Heart right ventricle (tissue), 16 donors: ENCODE results near the gene PIK3R2. TPM values are rescaled to one million over a fixed set of nuclear protein-coding genes. Genes with fewer than 3 reads are reported as not detected.

Experiments
- ATAC-seq, 8 donors: fragments of 200-7000 bp; cut with Tn5 transposase; one replicate each; pipeline ENCODE4 v1.9.1; 2020; ENCODE audit warnings: mild to moderate bottlenecking in 8 of 8, moderate library complexity in 8 of 8, moderate number of reproducible peaks in 1 of 8
- DNase-seq, 2 donors: peaks; one replicate each; pipeline ENCODE4 v3.0.0-alpha.2; 2020
- H3K27ac ChIP-seq, 10 donors: fragments of 200-600 bp; sonication (generic) in 2 of 10; one replicate each; pipeline versions ENCODE4 v1.5.0 to v1.8.0; 2020 to 2022; ENCODE audit warnings: mild to moderate bottlenecking in 3 of 10
- H3K27me3 ChIP-seq, 7 donors: fragments of 200-600 bp; one replicate each; pipeline ENCODE4 v1.8.0; 2021 to 2022; ENCODE audit warnings: mild to moderate bottlenecking in 2 of 7
- H3K36me3 ChIP-seq, 9 donors: fragments of 200-600 bp; sonication (generic) in 1 of 9; one replicate each; pipeline versions ENCODE4 v1.5.0 to v1.8.0; 2020 to 2022; ENCODE audit warnings: mild to moderate bottlenecking in 2 of 9
- H3K4me1 ChIP-seq, 9 donors: fragments of 200-600 bp; sonication (generic) in 1 of 9; one replicate each; pipeline versions ENCODE4 v1.5.0 to v1.8.0; 2020 to 2022; ENCODE audit warnings: mild to moderate bottlenecking in 4 of 9
- H3K4me3 ChIP-seq, 10 donors: fragments of 200-600 bp; sonication (generic) in 2 of 10; one replicate each; pipeline versions ENCODE4 v1.5.0 to v1.8.0; 2020 to 2022; ENCODE audit warnings: mild to moderate bottlenecking in 7 of 10, moderate library complexity in 2 of 10
- H3K9me3 ChIP-seq, 11 donors: fragments of 200-600 bp in 10 of 11; sonication (generic) in 2 of 11; one replicate each; pipeline versions ENCODE4 v1.5.0 to v1.8.0; 2013 to 2022; ENCODE audit warnings: mild to moderate bottlenecking in 2 of 11, control low read depth in 1 of 11, moderate library complexity in 1 of 11
- CTCF ChIP-seq, 9 donors: fragments of 200-600 bp; sonication (generic) in 2 of 9; IDR thresholded peaks; one replicate each; pipeline versions ENCODE4 v1.5.0 to v1.8.0; 2021 to 2022; ENCODE audit warnings: antibody characterized with exemption in 9 of 9, mild to moderate bottlenecking in 5 of 9, moderate library complexity in 1 of 9
- WGBS, 2 donors: extraction: QIAGEN DNeasy Blood & Tissue Kit; methylation state at CpG; one replicate each; pipeline ENCODE4 v1.1.7; 2013; ENCODE audit warnings: inconsistent platforms in 1 of 2; 5-methylcytosine and 5-hydroxymethylcytosine counted together
- intact Hi-C, 10 donors: fragments of 100-400 bp; cut with DNase I; formaldehyde crosslinking; loops; one replicate each; pipeline versions ENCODE4 v1.11.1 to v1.14.2; 2022
- polyA plus RNA-seq, 2 donors: library from polyadenylated mRNA; stranded (reverse); fragments of 200-250 nt; gene quantifications; one replicate each; pipeline ENCODE4 v1.2.3, GENCODE V29; 2013
- total RNA-seq, 10 donors: library from RNA; stranded (reverse); fragmentation: NEBNext Ultra II Directional in 3 of 10; extraction: Animal tissue kit (Norgen Biotek cat#: 25700) in 3 of 10; gene quantifications; one replicate each; pipeline versions ENCODE4 v1.2.1 to v1.2.4, GENCODE V29; 2021 to 2023
- donor health status: Arrhythmogenic right ventricular cardiomyopathy.
- donor health status: ischemic (EF 13 %, LVEDD 7.1; RV severe dilation, severe dysfunction).
- donor health status: healthy with polysubstance abuse.
- donor health status: DM: no; HTN: yes; CAD: no.
- donor health status: DM: no; HTN: no; CAD: no.
- donor health status: ischemic (EF 25% LVEDD 6.9; RV normal size, moderate dysfunction).
- donor health status: ischemic (EF 25% LVEDD 5.7; RV mildly dilated, moderate dysfunction).
- donor health status: healthy.
- donor health status: DM: yes; HTN: yes; CAD: no.
- donor health status: Ischemic cardiomyopathy.
- donor health status: ischemic (EF 35%, LVEDD 5.7; RV mildly dilated, moderate dysfunction).
- donor health status: nonischemic (EF 11% LVEDD 7.7; RV severe dilation, severe dysfunction).
- donor health status: DM: yes; HTN: yes; CAD: no.
- donor health status: PGD.
- donor health status: ischemic (EF 29% LVEDD 5.4; RV normal size, mild dysfunction).
- donor health status: nonischemic (EF 23%, LVEDD 6.1; RV moderate dilation, normal function).

PIK3R2 gene
- total and polyA plus RNA-seq, 12 donors = 2.3 to 29.1 (median 21.7) TPM

GRCh38 chr19:18108897-18109296, 44.1 kb upstream of the PIK3R2 start:
- intact Hi-C loops = no loop called here
- peaks cover 5 to 53% (median 19%) of the 10 kb centered on the region in 9 donors for H3K4me1 ChIP-seq
- TF ChIP-seq CTCF (IDR thresholded peaks at IDR 0.05) = no peak
- H3K9me3 ChIP-seq = no peaks in the 10 kb centered on the region
- H3K27ac ChIP-seq = peak overlapping the region in 1 of 10 donors; percentile 94
- DNase-seq (no peak), ATAC-seq (no peak)
- peaks cover 0 to 3% (median 0%) of the 10 kb centered on the region in 9 donors for H3K36me3 ChIP-seq
- peaks cover 0 to 11% (median 0%) of the 10 kb centered on the region in 7 donors for H3K27me3 ChIP-seq
- WGBS, 2 donors = 78 to 88% methylated on average over 2 of the region's 2 CpGs
- H3K4me3 ChIP-seq = no peak overlapping the region

GRCh38 chr19:18109341-18109732, 43.6 kb upstream of the PIK3R2 start:
- no peak for TF ChIP-seq CTCF (IDR thresholded peaks at IDR 0.05)
- H3K9me3 ChIP-seq = no peaks in the 10 kb centered on the region
- WGBS, 2 donors = 63% methylated on average over 12 of the region's 12 CpGs
- H3K4me3 ChIP-seq = peak overlapping the region; percentile 44 to 73 (median 67)
- H3K27me3 ChIP-seq = peaks cover 0 to 11% (median 0%) of the 10 kb centered on the region in 7 donors
- peaks cover 5 to 50% (median 17%) of the 10 kb centered on the region in 9 donors for H3K4me1 ChIP-seq
- DNase-seq (no peak), ATAC-seq (no peak)
- intact Hi-C loops = no loop called here
- peaks cover 0 to 6% (median 0%) of the 10 kb centered on the region in 9 donors for H3K36me3 ChIP-seq
- H3K27ac ChIP-seq = peak overlapping the region in 8 of 10 donors; percentile 22 to 94 (median 62)

- DNase-seq (peak in 1 of 2 donors; percentile 69), ATAC-seq (peak; percentile 64 to 85 (median 68))
- H3K27me3 ChIP-seq = peaks cover 0 to 11% (median 0%) of the 10 kb centered on the region in 7 donors
- TF ChIP-seq CTCF (IDR thresholded peaks at IDR 0.05) = no peak
- H3K4me3 ChIP-seq = peak overlapping the region; percentile 44 to 73 (median 67)
- no peaks in the 10 kb centered on the region for H3K9me3 ChIP-seq
- H3K4me1 ChIP-seq = peaks cover 5 to 44% (median 13%) of the 10 kb centered on the region in 9 donors
- intact Hi-C loops = loop anchor here in 7 of 10 donors (5.0 to 10.0 kb wide), 6 partner anchors 52 to 215 kb away; partner anchors contain the start of gene LSM4 (in 1 of the 7)
- WGBS, 2 donors = 1 to 2% methylated on average over 83 to 90 of the region's 92 CpGs
- peak overlapping the region in 9 of 10 donors; percentile 22 to 94 (median 60) for H3K27ac ChIP-seq
- H3K36me3 ChIP-seq = peaks cover 0 to 6% (median 0%) of the 10 kb centered on the region in 9 donors
Observed at GRCh38 chr19:18109733-18110608, 43.0 kb upstream of the PIK3R2 start.

- DNase-seq (no peak), ATAC-seq (peak in 2 of 8 donors; percentile 2 to 5)
- no peak for TF ChIP-seq CTCF (IDR thresholded peaks at IDR 0.05)
- Histone ChIP-seq H3K4me3 (peak overlapping the region; percentile 44 to 73 (median 67)), H3K9me3 (no peaks in the 10 kb centered on the region), H3K27me3 (peaks cover 0 to 11% (median 0%) of the 10 kb centered on the region in 7 donors), H3K27ac (peak overlapping the region in 3 of 10 donors; percentile 63 to 94 (median 76)), H3K4me1 (peaks cover 5 to 42% (median 13%) of the 10 kb centered on the region in 9 donors), H3K36me3 (peaks cover 0 to 6% (median 0%) of the 10 kb centered on the region in 9 donors)
- intact Hi-C loops = loop anchor here in 7 of 10 donors (5.0 to 10.0 kb wide), 6 partner anchors 52 to 214 kb away; partner anchors contain the start of gene LSM4 (in 1 of the 7)
- 40 to 41% methylated on average over 22 of the region's 22 CpGs for WGBS, 2 donors
Observed at GRCh38 chr19:18110609-18111232, 42.2 kb upstream of the PIK3R2 start.
